ENCODE measurements around the gene PCDHB9.
"Not testable (repeated sequence)": the region's sequence is repeated elsewhere in the genome, so short reads cannot be mapped to it uniquely, and the experiment has no call there.

DNA sequence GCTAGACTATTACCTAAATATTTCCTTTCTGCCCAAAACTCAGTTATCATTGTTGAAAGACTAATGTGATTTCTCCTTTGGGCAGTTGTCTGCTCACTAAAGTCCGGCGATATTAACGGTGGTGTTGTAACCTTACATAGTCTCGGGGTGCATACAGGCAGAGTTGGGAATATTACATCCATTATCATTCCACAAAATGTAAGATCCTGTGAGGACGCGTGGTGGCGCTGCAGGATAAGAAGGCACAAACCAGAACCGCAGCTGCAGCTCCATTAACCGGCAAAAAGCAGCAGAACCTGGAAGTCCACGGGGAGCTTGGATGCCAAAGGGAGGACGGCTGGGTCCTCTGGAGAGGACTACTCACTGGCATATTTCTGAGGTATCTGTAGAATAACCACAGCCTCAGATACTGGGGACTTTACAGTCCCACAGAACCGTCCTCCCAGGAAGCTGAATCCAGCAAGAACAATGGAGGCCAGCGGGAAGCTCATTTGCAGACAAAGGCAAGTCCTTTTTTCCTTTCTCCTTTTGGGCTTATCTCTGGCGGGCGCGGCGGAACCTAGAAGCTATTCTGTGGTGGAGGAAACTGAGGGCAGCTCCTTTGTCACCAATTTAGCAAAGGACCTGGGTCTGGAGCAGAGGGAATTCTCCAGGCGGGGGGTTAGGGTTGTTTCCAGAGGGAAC, 26.8 kb downstream of the PCDHB9 start, which contains the start of gene PCDHB13:
- not testable (repeated sequence) for TF ChIP-seq YY1 (IDR thresholded peaks at IDR 0.05; ENCODE audit: extremely low read depth, insufficient replicate concordance, low read depth, low read length)
- TF ChIP-seq, protein P1, sequence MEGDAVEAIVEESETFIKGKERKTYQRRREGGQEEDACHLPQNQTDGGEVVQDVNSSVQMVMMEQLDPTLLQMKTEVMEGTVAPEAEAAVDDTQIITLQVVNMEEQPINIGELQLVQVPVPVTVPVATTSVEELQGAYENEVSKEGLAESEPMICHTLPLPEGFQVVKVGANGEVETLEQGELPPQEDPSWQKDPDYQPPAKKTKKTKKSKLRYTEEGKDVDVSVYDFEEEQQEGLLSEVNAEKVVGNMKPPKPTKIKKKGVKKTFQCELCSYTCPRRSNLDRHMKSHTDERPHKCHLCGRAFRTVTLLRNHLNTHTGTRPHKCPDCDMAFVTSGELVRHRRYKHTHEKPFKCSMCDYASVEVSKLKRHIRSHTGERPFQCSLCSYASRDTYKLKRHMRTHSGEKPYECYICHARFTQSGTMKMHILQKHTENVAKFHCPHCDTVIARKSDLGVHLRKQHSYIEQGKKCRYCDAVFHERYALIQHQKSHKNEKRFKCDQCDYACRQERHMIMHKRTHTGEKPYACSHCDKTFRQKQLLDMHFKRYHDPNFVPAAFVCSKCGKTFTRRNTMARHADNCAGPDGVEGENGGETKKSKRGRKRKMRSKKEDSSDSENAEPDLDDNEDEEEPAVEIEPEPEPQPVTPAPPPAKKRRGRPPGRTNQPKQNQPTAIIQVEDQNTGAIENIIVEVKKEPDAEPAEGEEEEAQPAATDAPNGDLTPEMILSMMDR (IDR thresholded peaks at IDR 0.05 in 2 of 3, conservative IDR thresholded peaks at IDR 0.05 in 1 of 3; ENCODE audit: borderline replicate concordance in 1 of 3, insufficient read depth in 1 of 3, low read depth in 2 of 3, low read length in 2 of 3): peak; percentile 15 to 37 (median 23); a peak in 4 of 6 replicates
